ENCODE measurements around the gene PPP1R8.

GRCh38 chr1:27883536-27883935 lies 53.0 kb downstream of the PPP1R8 start:
- TF ChIP-seq POLR2A (IDR thresholded peaks at IDR 0.05) (no peak), CTCF (IDR thresholded peaks at IDR 0.05) (no peak), EP300 (IDR thresholded peaks at IDR 0.05) (no peak)
